RWPE2 (cell line): Measurements from ENCODE around the gene COASY.

Source experiments
- ATAC-seq: fragments of 200-7000 bp; cut with Tn5 transposase; 3 replicates; pipeline ENCODE4 v1.9.1; 2021; ENCODE audit warnings: low read depth
- DNase-seq: peaks from one replicate; pipeline ENCODE4 v3.0.0-alpha.2; 2020; ENCODE audit warnings: low spot score
- H3K27ac ChIP-seq: fragments of 450-650 bp; 2 replicates; pipeline ENCODE4 v1.5.1; 2017; ENCODE audit warnings: mild to moderate bottlenecking; ENCODE audit not compliant: poor library complexity, severe bottlenecking
- H3K27me3 ChIP-seq: fragments of 250-450 bp; sonication (Bioruptor Pico); 2 replicates; pipeline ENCODE4 v1.5.1; 2021; ENCODE audit warnings: mild to moderate bottlenecking, moderate library complexity; ENCODE audit not compliant: insufficient read depth, poor library complexity, severe bottlenecking
- H3K36me3 ChIP-seq: fragments of 250-450 bp; sonication (Bioruptor Pico); 2 replicates; pipeline ENCODE4 v1.5.1; 2020; ENCODE audit warnings: low read depth, mild to moderate bottlenecking, moderate library complexity
- H3K4me1 ChIP-seq: fragments of 250-450 bp; sonication (Bioruptor Pico); 2 replicates; pipeline ENCODE4 v1.5.1; 2021; ENCODE audit warnings: mild to moderate bottlenecking, moderate library complexity; ENCODE audit not compliant: insufficient read depth, poor library complexity, severe bottlenecking
- H3K4me3 ChIP-seq: fragments of 250-450 bp; sonication (Bioruptor Pico); 2 replicates; pipeline ENCODE4 v1.5.1; 2021; ENCODE audit warnings: mild to moderate bottlenecking, moderate library complexity; ENCODE audit not compliant: severe bottlenecking
- H3K9me3 ChIP-seq: fragments of 250-450 bp; sonication (Bioruptor Pico); 2 replicates; pipeline ENCODE4 v1.5.1; 2021; ENCODE audit warnings: mild to moderate bottlenecking, moderate library complexity; ENCODE audit not compliant: severe bottlenecking
- TF ChIP-seq, protein P1 (sequence below): fragments of 450-650 bp; IDR thresholded peaks from one replicate; pipeline ENCODE4 v1.5.1; 2017; ENCODE audit warnings: mild to moderate bottlenecking, moderate library complexity; ENCODE audit not compliant: poor library complexity, severe bottlenecking

The COASY gene

DNA sequence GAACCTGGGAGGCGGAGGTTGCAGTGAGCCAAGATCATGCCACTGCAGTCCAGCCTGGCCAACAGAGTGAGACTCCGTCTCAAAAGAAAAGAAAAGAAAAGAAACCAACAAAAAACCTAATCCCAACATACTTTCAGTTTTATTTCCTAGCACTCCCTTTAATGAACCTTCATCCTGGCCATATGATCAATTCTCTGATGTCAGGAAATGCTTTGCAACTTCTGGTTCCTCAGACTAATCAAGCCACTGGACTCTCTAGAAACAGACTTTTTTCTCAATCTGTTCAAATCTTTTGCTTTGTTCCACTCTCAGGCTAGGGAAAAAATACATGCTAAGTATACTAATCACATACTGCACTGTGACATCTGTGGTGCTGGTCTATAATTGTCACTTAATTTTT, 28.9 kb downstream of the COASY start:
- TF ChIP-seq, protein P1, sequence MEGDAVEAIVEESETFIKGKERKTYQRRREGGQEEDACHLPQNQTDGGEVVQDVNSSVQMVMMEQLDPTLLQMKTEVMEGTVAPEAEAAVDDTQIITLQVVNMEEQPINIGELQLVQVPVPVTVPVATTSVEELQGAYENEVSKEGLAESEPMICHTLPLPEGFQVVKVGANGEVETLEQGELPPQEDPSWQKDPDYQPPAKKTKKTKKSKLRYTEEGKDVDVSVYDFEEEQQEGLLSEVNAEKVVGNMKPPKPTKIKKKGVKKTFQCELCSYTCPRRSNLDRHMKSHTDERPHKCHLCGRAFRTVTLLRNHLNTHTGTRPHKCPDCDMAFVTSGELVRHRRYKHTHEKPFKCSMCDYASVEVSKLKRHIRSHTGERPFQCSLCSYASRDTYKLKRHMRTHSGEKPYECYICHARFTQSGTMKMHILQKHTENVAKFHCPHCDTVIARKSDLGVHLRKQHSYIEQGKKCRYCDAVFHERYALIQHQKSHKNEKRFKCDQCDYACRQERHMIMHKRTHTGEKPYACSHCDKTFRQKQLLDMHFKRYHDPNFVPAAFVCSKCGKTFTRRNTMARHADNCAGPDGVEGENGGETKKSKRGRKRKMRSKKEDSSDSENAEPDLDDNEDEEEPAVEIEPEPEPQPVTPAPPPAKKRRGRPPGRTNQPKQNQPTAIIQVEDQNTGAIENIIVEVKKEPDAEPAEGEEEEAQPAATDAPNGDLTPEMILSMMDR = no peak
- H3K36me3 ChIP-seq = peaks cover 58% of the 10 kb centered on the region
- peak overlapping the region; percentile 54 for H3K27ac ChIP-seq
- DNase-seq = no peak
- H3K4me1 ChIP-seq = peaks cover 32% of the 10 kb centered on the region
- ATAC-seq = no peak
- H3K4me3 ChIP-seq = no peak overlapping the region
- H3K27me3 ChIP-seq = no peaks in the 10 kb centered on the region
- H3K9me3 ChIP-seq = no peaks in the 10 kb centered on the region

DNA sequence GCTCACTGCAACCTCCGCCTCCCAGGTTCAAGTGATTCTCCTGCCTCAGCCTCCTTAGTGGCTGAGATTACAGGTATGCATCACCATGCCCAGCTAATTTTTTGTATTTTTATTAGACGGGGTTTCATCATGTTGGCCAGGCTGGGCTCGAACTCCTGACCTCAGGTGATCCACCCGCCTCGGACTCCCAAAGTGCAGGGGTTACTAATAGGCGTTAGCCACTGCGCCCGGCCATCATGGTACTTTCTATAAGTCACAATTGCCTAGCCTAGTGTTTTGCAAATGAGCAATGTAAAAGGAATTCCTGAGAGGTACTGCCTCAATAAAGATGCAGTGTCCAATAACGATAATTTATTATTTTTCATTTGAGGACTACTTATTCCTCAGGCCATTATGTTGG, 29.5 kb downstream of the COASY start:
- ATAC-seq (peak; percentile 16; the same call in 1 of the 3 replicates), DNase-seq (no peak)
- Histone ChIP-seq H3K4me3 (no peak overlapping the region), H3K27me3 (no peaks in the 10 kb centered on the region), H3K27ac (peak overlapping the region; percentile 54), H3K9me3 (no peaks in the 10 kb centered on the region), H3K36me3 (peaks cover 53% of the 10 kb centered on the region), H3K4me1 (peaks cover 28% of the 10 kb centered on the region)
- TF ChIP-seq, protein P1 = no peak

DNA sequence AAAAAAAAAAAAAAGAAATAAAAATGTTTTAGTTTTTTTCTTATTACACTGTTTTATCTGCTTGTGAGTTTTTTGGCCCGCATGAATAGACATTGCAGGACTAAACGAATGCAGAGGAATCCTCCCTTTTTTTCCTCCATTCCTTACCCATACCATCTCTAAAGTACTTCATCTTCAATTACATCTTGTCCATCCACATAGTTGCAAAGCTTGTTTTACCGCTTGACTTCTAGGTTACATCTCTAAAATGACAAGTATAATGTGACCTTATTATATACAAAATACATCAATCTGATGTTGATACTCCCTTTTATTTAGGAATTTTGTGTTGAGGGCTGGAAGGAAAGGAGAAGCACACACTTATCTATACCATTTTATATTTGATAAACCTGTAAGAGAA, 34.4 kb downstream of the COASY start:
- Histone ChIP-seq H3K36me3 (peaks cover 15% of the 10 kb centered on the region), H3K4me1 (peaks cover 8% of the 10 kb centered on the region)
- TF ChIP-seq, protein P1 = no peak

DNA sequence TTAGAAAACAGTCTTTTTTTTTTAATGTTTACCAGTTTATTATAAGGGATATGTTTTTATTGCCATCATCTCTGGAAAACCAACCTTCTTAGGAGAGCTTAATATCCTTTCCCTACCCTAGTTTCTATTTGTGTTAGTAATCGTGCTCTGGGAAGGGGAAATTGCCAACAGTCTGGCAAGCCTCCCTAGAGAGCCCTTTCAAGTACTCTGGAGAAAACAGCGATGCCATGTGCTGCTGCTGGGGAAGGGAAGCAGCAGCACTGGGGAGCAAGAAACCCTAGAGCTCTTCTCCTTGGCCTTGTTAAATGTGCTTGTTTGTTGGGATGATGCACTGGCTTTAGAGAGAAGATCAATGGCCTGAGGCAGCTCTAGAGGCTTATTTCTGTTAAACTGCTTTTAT, 37.0 kb downstream of the COASY start:
- DNase-seq (no peak), ATAC-seq (no peak)
- Histone ChIP-seq H3K27ac (no peak overlapping the region), H3K4me1 (no peaks in the 10 kb centered on the region), H3K9me3 (no peaks in the 10 kb centered on the region), H3K36me3 (peaks cover 10% of the 10 kb centered on the region; the same call in 1 of the 2 replicates), H3K4me3 (no peak overlapping the region), H3K27me3 (no peaks in the 10 kb centered on the region)
- TF ChIP-seq, protein P1 = no peak

More for the DNA sequence above, 34.4 kb downstream of the COASY start:
- H3K9me3 ChIP-seq = no peaks in the 10 kb centered on the region
- H3K4me3 ChIP-seq = no peak overlapping the region
- H3K27me3 ChIP-seq = no peaks in the 10 kb centered on the region
- no peak for DNase-seq
- H3K27ac ChIP-seq = no peak overlapping the region
- no peak for ATAC-seq

DNA sequence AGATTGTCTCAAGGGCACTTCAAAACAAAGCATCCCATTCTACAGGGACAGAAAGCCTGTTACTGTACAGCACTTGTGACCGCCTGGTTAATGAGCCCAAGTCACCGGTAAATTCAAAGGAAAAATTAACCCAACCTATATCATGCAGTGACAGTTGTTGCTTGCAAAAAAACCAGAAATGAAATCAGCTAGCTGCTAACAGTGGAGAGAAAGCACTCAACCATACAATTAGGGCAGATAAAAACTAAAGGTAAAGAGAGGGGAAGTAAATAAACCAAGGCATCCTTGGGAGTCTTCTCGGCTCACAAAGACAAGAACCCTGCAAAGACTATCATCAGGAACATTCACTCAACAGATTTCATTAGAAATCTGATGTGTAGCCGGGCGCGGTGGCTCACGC, 41.4 kb downstream of the COASY start:
- DNase-seq (no peak), ATAC-seq (no peak)
- H3K9me3 ChIP-seq = no peaks in the 10 kb centered on the region
- no peaks in the 10 kb centered on the region for H3K27me3 ChIP-seq
- H3K36me3 ChIP-seq = peaks cover 6% of the 10 kb centered on the region; the same call in 1 of the 2 replicates
- H3K27ac ChIP-seq = no peak overlapping the region
- TF ChIP-seq, protein P1 = no peak
- H3K4me3 ChIP-seq = no peak overlapping the region
- peaks cover 3% of the 10 kb centered on the region for H3K4me1 ChIP-seq
